Fibroblast of skin of right biceps (primary cell): ENCODE data around the gene CYP2R1.
"Not testable (repeated sequence)": the region's sequence is repeated elsewhere in the genome, so short reads cannot be mapped to it uniquely, and the experiment has no call there.

Experiments used
- DNase-seq: peaks from one replicate; pipeline ENCODE4 v3.0.0-alpha.2; 2013

CYP2R1 gene

DNA sequence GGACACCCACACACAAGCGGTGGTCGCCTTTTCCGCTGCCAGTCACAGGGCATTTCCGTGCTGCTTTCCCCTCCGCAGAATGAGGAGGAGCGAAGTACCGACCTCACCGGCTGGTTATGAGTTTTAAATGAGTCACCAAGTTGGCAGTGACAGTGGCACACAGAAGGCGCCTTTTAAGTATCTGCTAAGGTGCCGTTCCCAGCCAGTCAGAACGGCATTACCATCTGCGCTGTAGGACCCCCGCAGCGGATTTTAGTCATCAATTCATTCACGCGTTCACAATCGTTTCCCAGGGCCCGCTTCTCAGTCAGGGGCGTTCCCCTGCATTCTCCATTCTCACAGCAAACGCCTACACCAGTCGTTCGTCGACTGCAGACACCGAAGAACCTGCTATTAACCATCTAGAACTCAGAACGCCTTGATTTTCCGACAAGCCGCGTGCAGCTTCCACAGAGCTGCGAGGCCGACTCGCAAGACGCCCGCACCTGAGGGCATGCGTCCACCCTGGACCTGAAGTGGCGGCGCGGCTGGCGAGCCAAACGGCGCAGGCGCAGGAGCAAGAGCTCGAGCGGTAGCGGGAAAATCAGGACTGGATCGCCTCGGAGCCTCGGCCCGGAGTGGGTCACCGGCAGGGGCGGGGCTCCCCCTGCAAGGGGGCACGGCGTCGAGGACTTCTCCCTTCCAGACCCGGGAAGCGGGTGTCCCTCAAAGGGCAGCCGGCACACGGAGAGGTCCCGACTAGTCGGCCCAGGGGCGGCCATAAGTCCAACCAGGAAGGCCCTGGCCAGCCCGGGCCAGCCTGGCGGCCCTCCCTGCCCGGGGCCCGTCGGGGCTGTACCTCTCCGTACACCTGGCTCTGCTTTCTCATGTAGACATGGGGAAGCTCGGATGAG, 642 bp downstream of the CYP2R1 start:
- peak; percentile 85 for DNase-seq

- no peak for DNase-seq
Measured at GRCh38 chr11:14886513-14886912, 5.5 kb downstream of the CYP2R1 start.

DNA sequence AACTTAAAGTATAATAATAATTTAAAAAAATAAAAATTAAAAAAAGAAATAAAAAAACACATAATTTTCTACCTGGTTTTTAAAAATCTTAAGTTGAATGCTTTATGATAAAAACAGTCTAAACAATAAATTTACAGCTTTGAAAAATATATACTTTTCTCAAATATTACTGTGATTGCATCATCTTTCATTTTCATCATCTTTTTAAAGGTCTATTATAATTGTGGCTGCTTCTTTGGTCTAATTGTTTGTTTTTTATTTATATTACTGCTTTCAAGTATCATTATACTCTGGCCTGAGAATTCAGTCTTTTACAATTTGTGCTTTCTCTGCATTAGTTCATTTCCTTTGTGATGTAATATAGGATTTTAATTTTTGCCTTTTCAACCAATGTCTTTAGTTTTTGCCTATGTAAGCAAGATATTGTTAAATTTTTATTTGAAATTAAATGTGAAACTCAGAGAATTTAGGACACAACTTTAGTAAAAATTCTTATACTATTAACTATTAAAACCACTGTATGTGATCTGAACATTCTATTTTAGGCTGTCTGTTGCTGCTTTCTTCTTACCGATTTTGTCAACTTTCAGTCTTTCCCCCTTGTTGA, 7.3 kb downstream of the CYP2R1 start:
- no peak for DNase-seq

- not testable (repeated sequence) for DNase-seq
Measured at GRCh38 chr11:14883683-14884082, 8.3 kb downstream of the CYP2R1 start.

GRCh38 chr11:14882196-14882595, 9.8 kb downstream of the CYP2R1 start:
- no peak for DNase-seq

GRCh38 chr11:14881576-14882193, 10.3 kb downstream of the CYP2R1 start:
- no peak for DNase-seq

GRCh38 chr11:14875163-14875562, 16.9 kb downstream of the CYP2R1 start:
- DNase-seq = no peak

GRCh38 chr11:14873632-14874031, 18.4 kb downstream of the CYP2R1 start:
- DNase-seq = no peak

DNA sequence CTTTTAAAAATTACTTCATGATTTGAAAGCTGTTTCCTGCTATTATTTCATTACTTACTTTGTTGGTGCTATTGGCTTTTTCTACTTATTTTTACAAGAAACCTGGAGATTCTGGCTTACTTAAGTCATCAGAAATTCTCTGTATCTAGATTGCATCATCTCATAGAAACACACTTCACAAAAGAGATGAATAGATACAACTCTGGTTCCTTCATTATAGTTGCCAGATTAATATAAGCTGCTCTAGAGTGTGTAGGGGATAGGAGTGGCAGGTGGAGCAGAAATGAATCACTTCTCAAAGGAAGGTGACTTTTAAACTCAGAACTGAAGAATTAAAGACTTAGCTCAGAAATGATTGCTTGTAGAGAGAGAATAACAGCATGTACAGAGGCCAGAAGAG, 20.0 kb downstream of the CYP2R1 start:
- peak; percentile 6 for DNase-seq

DNA sequence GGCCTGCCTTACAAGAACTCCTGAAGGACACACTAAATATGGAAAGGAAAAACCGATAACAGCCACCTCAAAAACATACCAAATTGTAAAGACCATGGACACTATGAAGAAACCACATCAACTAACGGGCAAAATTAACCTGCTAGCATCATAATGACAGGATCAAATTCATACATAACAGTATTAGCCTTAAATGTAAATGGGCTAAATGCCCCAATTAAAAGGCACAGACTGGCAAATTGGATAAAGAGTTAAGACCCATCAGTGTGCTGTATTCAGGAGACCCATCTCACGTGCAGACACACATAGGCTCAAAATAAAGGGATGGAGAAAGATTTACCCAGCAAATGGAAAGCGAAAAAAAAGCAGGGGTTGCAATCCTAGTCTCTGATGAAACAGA, 28.3 kb downstream of the CYP2R1 start:
- not testable (repeated sequence) for DNase-seq

- DNase-seq = no peak
Measured at GRCh38 chr11:14861680-14862079, 30.4 kb downstream of the CYP2R1 start.

DNA sequence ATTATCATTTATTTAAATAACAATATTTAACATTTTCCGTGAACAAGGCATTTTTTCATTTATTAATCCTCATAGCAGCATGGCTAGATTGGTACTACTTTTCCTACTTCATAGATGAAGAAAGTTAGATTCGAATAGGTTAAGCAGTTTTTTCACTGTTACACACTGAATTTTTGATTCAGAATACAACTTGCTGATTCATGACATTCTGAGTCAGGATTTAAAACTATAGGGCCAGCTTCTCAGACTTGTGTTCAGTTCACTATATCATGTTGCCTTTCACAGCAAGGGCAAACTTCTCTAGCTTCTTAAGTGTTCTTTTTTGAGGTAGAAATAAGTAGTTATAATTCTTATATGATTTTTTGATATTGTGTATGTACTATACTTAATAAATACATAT, 31.5 kb downstream of the CYP2R1 start:
- no peak for DNase-seq

DNA sequence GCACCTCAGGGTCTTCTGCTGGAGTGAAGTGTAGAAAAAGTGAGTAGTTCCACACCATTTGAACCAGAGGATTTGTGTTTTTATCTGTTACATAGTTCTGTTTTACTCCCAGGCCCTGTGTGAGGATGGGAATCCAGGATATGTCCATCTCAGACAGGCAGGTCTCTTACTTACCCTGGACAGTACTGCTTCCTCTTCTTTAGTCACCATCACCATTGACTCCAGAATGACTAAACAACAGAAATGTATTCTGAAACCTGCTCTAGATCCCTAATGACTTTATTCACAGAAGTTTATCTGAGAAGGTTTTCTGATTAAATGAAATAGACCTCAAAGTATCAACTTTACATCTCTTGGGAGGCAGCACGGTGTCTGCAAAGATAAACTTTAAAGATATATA, 33.6 kb downstream of the CYP2R1 start:
- no peak for DNase-seq

GRCh38 chr11:14857621-14858020, 34.4 kb downstream of the CYP2R1 start:
- no peak for DNase-seq

DNA sequence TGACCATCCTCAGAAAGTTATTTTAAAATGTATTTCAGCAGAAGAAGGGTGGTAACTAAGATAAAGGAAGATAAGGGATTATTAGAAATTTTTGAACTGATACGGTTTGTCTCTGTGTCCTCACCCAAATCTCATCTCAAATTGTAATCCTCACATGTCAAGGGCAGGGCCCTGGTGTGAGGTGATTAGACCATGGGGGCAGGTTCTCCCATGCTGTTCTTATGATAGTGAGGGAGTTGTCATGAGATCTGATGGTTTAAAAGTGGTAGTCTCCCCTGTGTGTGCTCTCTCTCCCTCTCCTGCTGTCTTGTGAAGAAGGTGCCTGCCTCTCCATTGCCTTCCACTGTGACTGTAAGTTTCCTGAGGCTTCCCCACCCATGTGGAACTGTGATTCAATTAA, 36.1 kb downstream of the CYP2R1 start:
- DNase-seq = no peak

- no peak for DNase-seq
Measured at GRCh38 chr11:14854057-14854456, 38.0 kb downstream of the CYP2R1 start.

GRCh38 chr11:14852571-14853177, 39.4 kb downstream of the CYP2R1 start:
- peak; percentile 4 for DNase-seq

- DNase-seq = no peak
Measured at GRCh38 chr11:14842002-14842401, 50.0 kb downstream of the CYP2R1 start.

DNA sequence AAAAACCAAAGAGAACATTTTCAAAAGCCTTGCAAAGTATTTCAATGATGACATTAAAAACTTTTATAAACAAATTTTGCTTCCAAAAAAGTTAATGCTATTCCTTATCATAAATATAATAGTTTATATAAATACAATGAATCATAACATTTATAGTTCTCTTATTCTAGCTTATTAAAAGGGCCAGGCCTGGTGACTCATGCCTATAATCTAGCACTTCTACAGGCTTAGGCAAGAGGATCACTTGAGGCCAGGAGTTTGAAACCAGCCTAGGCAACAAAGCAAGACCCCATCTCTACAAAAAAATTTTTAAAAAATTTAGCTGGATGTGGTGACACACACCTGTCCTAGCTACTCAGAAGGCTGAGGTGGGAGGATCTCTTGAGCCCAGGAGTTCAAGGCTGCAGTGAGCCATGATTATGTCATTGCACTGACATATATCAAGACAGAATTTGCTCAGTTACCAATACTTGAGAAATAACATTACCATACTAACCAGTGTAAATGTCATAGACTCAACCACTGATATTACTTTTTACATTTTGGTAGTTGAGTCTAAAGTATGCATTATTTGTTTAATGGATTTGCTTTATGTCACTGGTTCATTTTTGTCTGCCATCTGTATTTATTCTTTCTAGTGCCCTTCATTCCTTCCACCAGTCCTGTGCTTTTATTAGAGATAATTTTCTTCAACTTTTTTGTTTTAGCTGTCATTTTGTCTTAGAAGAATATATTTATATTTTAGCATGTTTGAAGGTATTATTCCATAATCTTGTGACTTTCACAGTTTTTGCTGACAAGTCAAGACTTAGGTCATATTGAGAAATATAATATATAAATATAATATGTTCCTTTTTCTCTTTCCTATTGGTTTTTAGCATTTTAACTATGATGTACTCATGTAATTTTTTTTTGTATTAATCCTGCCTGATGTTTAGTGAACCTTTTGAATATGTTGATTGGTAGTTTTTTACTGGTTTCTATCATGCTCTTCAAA, 56.2 kb downstream of the CYP2R1 start:
- no peak for DNase-seq
